ENCODE results near the gene C9orf50.

The C9orf50 gene

DNA sequence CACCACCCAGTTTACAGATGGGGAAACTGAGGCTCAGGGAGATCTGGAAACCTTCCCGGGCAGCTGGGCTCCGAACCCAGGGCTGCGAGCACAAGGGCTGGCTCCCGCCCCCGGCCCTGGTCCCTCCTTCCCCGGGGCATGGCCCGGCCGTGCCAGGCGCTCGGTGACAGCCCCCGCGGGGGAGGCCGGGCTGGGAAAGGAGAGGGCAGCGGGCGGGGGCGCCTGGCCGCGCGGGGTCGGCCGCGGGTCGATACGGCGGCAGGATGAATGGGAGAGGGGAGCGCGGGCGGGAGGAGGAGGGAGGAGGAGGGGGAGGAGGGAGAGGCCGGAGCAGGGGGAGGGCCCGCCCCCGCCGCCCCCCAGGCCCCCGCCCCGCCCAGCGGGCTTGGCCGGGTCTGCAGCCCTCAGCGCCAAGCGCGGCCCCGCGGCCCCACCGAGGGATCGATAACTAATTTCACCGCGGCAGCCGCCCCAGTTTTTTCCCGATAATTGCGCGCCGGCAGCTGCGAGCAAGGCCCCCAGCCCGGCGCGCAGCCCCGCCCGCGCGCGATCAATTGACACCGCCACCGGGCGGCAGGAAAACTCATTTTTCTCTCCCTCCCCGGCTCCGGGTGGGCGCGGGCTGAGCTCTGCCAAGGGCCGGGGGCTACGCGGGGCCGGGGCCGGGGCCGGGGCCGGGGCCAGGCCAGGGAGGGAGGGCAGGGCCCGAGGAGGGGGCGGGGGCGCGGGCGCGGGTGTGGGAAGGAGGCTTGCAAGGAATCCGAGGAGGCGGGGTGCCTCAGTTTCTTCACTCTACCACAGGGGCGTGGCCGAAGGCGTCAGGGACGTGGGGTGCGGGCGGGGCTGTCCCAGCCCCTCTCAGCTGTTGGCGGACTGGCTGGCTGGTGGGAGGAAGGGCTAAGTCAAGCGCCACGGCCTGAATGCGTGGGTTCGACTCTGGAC is 52.1 kb downstream of the C9orf50 start:
- no peak for DNase-seq

DNA sequence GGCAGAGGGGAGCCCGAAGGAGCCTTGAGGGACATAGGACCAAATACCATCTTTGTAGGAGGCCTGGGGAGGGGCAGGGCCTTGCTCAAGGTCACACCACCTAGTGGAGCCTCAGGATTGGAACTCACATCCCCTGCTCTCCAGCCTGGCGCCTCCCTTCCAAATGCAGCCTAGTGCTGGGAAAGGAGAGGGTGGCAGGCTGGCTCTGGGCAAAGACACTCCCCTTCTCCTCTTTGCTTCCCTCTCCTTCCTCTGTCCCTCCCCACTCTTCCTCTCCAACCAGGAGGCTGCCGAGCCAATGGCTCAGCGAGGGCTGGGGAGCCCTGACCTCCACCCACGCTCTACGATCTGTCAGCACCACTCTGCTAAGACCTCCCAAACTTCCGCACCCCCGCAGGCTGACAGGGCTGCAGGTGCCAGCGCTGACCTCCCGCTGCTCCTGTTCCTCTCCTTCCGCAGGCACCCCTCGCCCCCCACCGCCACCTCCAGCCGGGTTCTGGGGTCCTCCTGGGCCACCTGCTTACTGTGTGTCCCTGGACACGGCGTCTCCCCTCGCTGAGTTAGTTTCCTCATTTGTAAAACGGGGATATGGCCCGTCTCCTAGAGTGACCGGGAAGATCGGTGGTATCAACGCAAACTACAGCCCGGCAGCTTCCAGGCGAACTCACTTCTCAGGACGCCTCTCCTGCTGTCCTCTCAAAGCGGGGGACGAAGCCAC is 52.9 kb downstream of the C9orf50 start:
- DNase-seq: no peak

DNA sequence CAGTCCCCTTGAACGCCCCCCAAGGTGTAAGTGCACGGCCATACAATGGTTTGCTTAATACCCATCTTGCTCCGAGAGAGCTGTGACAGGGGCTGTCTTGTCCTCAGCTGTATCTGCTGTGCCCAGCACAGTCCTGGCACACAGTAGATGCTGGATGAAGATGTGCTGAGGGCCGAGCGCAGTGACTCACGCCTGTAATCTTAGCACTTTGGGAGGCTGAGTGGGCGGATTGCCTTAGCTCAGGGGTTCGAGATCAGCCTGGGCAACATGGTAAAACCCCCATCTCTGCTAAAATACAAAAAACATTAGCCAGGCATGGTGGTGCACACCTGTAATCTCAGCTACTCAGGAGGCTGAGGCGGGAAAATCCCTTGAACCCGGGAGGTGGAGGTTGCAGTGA is 53.6 kb downstream of the C9orf50 start:
- no peak for DNase-seq

DNA sequence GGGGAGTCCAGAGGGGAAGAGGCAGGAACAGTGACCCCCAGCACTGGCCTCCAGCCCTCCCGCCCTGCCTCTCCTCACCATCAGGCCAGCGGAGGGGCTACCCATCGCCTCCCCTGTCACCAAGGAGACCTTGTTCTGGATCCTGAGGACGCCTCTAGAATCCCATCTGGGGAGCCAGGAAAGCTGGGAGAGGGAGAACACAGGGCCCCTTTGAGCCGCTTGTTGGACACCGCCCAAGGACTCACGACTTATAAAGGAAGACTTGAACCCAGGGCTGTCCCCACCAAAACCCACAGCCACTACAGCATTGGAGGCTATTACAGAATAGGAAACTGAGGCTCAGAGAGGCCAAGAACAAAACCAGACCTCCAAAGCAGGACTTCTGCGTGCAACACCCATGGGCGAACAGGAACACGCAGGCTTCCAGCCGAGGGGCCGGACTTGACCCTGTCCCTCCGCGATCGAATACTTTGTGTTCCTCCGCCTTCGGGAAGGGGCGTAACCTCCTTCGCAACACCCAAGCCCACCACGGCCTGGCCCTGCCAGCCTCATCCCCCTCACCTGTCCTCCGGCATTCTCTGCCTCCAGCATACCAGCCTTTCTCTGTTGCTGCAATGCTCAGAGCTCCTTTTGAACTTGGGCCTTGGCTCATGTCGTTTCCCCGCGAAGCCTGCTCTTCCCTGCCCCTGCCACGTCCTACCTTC is 54.2 kb downstream of the C9orf50 start:
- DNase-seq: no peak

DNA sequence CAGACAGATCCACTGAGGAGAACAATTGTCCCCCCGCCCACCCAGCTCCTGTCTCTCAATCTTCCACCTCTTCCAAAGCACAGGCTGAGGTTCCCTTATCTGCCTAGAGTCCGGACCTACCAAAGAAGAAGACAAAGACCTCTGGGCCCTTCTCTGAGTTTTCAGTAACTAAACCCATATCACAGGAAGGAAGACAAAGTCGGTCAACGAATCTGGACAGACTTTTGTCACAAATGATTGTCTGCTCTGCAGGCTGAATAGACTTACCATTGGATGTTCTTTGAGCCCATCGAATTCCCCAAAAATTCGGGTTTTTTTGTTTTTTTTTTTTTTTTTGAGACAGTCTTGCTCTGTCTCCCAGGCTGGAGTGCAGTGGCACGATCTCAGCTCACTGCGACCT is 58.0 kb downstream of the C9orf50 start:
- no peak for DNase-seq

DNA sequence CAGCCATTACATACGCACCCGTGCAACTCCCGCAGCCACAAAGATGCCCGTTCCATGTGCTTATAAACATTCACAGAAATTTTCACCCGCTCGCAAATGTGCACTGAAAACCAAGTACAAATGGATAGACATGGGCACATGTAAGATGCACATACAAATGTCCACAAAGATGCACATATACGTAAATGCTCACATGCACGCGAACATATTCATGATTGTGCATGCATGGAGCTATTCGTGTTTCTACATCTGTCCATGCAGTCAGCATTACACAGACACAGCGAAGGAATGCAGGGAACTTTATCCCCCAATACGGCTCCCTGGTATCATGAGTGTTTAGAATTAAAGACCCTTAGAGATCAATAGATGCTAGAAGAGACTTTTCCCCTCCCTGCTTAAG is 58.4 kb downstream of the C9orf50 start:
- no peak for DNase-seq
